ENCODE data around the gene SLC35F4.
"Not testable (repeated sequence)": the region's sequence is repeated elsewhere in the genome, so short reads cannot be mapped to it uniquely, and the experiment has no call there.

The SLC35F4 gene

GRCh38 chr14:57796556-57796955 lies 69.3 kb downstream of the SLC35F4 start:
- no peak for DNase-seq

- DNase-seq, result no peak
Observed at GRCh38 chr14:57785058-57785457, 80.8 kb downstream of the SLC35F4 start.

GRCh38 chr14:57771801-57772200 lies 94.1 kb downstream of the SLC35F4 start:
- DNase-seq, result no peak

- no peak for DNase-seq
Observed at GRCh38 chr14:57769863-57770523, 95.9 kb downstream of the SLC35F4 start.

- no peak for DNase-seq
Observed at GRCh38 chr14:57761800-57762199, 104.1 kb downstream of the SLC35F4 start.

GRCh38 chr14:57760896-57761295 lies 105.0 kb downstream of the SLC35F4 start:
- DNase-seq, result no peak

GRCh38 chr14:57755018-57755521 lies 110.8 kb downstream of the SLC35F4 start:
- no peak for DNase-seq

- DNase-seq, result no peak
Observed at GRCh38 chr14:57754527-57754926, 111.4 kb downstream of the SLC35F4 start.

- DNase-seq, result no peak
Observed at GRCh38 chr14:57753821-57754220, 112.1 kb downstream of the SLC35F4 start.

GRCh38 chr14:57752142-57752695 lies 113.7 kb downstream of the SLC35F4 start:
- not testable (repeated sequence) for DNase-seq

- DNase-seq, result no peak
Observed at GRCh38 chr14:57751400-57751799, 114.5 kb downstream of the SLC35F4 start.

- DNase-seq, result no peak
Observed at GRCh38 chr14:57749267-57749666, 116.6 kb downstream of the SLC35F4 start.

- no peak for DNase-seq
Observed at GRCh38 chr14:57748279-57748678, 117.6 kb downstream of the SLC35F4 start.

GRCh38 chr14:57747036-57747435 lies 118.9 kb downstream of the SLC35F4 start:
- DNase-seq, result no peak

- DNase-seq, result no peak
Observed at GRCh38 chr14:57746563-57746962, 119.3 kb downstream of the SLC35F4 start.

- DNase-seq, result no peak
Observed at GRCh38 chr14:57739516-57739915, 126.4 kb downstream of the SLC35F4 start.

- DNase-seq, result no peak
Observed at GRCh38 chr14:57737598-57737997, 128.3 kb downstream of the SLC35F4 start.

GRCh38 chr14:57736391-57736790 lies 129.5 kb downstream of the SLC35F4 start:
- no peak for DNase-seq

GRCh38 chr14:57735276-57735675 lies 130.6 kb downstream of the SLC35F4 start:
- DNase-seq, result no peak

- DNase-seq, result no peak
Observed at GRCh38 chr14:57732463-57733285, 133.2 kb downstream of the SLC35F4 start.

GRCh38 chr14:57729208-57730187 lies 136.4 kb downstream of the SLC35F4 start:
- no peak for DNase-seq

GRCh38 chr14:57725399-57726077 lies 140.4 kb downstream of the SLC35F4 start:
- no peak for DNase-seq

Measured in activated CD4-positive, alpha-beta T cell treated with anti-CD3 and anti-CD28 coated beads for 48 hours (primary cell).